Measurements from ENCODE around the gene KRT12.

KRT12 gene

GRCh38 chr17:40866838-40867237 is at the start of gene KRT12:
Gene KRT12, minus strand, starts transcription at chr17:40867223. Its CDS starts 37 bp downstream, at chr17:40867186.
- DNase-seq (ENCODE audit: low spot score), result no peak
- no peak for FAIRE-seq

- FAIRE-seq (no peak), DNase-seq (ENCODE audit: low spot score) (no peak)
Measured at GRCh38 chr17:40916366-40916765, 49.3 kb upstream of the KRT12 start.

GRCh38 chr17:40915721-40916256 is 48.8 kb upstream of the KRT12 start:
- DNase-seq (ENCODE audit: low spot score), result peak; percentile 31
- FAIRE-seq, result no peak

GRCh38 chr17:40915199-40915661 is 48.2 kb upstream of the KRT12 start:
- peak; percentile 94 for FAIRE-seq
- DNase-seq (ENCODE audit: low spot score), result peak; percentile 100

- no peak for DNase-seq (ENCODE audit: low spot score)
- FAIRE-seq, result no peak
Measured at GRCh38 chr17:40914075-40914855, 47.2 kb upstream of the KRT12 start.

- FAIRE-seq, result no peak
- DNase-seq (ENCODE audit: low spot score), result no peak
Measured at GRCh38 chr17:40912486-40913210, 45.6 kb upstream of the KRT12 start.

- DNase-seq (ENCODE audit: low spot score) (no peak), FAIRE-seq (no peak)
Measured at GRCh38 chr17:40910441-40910841, 43.4 kb upstream of the KRT12 start.

- DNase-seq (ENCODE audit: low spot score), result no peak
- no peak for FAIRE-seq
Measured at GRCh38 chr17:40909755-40910154, 42.7 kb upstream of the KRT12 start.

GRCh38 chr17:40909351-40909750 is 42.3 kb upstream of the KRT12 start:
- DNase-seq (ENCODE audit: low spot score) (peak; percentile 92), FAIRE-seq (peak; percentile 96)

GRCh38 chr17:40906613-40907012 is 39.6 kb upstream of the KRT12 start:
- FAIRE-seq (no peak), DNase-seq (ENCODE audit: low spot score) (no peak)

- DNase-seq (ENCODE audit: low spot score), result no peak
- FAIRE-seq, result no peak
Measured at GRCh38 chr17:40905370-40905769, 38.3 kb upstream of the KRT12 start.

- FAIRE-seq (peak; percentile 98), DNase-seq (ENCODE audit: low spot score) (peak; percentile 98)
Measured at GRCh38 chr17:40903129-40903847, 36.3 kb upstream of the KRT12 start.

GRCh38 chr17:40902498-40902897 is 35.5 kb upstream of the KRT12 start:
- no peak for FAIRE-seq
- DNase-seq (ENCODE audit: low spot score), result no peak

GRCh38 chr17:40901981-40902474 is 35.0 kb upstream of the KRT12 start:
- DNase-seq (ENCODE audit: low spot score) (peak; percentile 85), FAIRE-seq (peak; percentile 81)

GRCh38 chr17:40900809-40901356 is 33.9 kb upstream of the KRT12 start:
- FAIRE-seq (no peak), DNase-seq (ENCODE audit: low spot score) (no peak)

- DNase-seq (ENCODE audit: low spot score) (no peak), FAIRE-seq (no peak)
Measured at GRCh38 chr17:40896916-40897455, 30.0 kb upstream of the KRT12 start.

- FAIRE-seq (no peak), DNase-seq (ENCODE audit: low spot score) (no peak)
Measured at GRCh38 chr17:40895106-40895730, 28.2 kb upstream of the KRT12 start.

GRCh38 chr17:40888196-40888720 is 21.2 kb upstream of the KRT12 start:
- DNase-seq (ENCODE audit: low spot score) (no peak), FAIRE-seq (peak; percentile 63)

GRCh38 chr17:40886090-40886489 is 19.1 kb upstream of the KRT12 start:
- no peak for FAIRE-seq
- no peak for DNase-seq (ENCODE audit: low spot score)
